ENCODE results near the gene SLC24A3. TPM values are rescaled to one million over a fixed set of nuclear protein-coding genes. Genes with fewer than 3 reads are reported as not detected.

SLC24A3 gene
- total RNA-seq, 6 donors from 2014 or later: 6.3 to 10.8 (median 9.3) TPM

- no peak for TF ChIP-seq POLR2AphosphoS5 (IDR thresholded peaks at IDR 0.05)
- no peak for TF ChIP-seq EP300 (IDR thresholded peaks at IDR 0.05)
- TF ChIP-seq CTCF (IDR thresholded peaks at IDR 0.05): no peak
- no peak for TF ChIP-seq POLR2A (IDR thresholded peaks at IDR 0.05)
- DNase-seq (no peak), ATAC-seq (ENCODE audit: low FRiP score in 2 of 2) (no peak)
- WGBS, 2 donors: 60 to 86% methylated on average over 2 of the region's 2 CpGs
- Histone ChIP-seq H3K27me3 (no peaks in the 10 kb centered on the region), H3K27ac (no peak overlapping the region), H3K36me3 (no peaks in the 10 kb centered on the region), H3K4me1 (peaks cover 0 to 3% (median 0%) of the 10 kb centered on the region in 4 donors), H3K4me3 (no peak overlapping the region), H3K9me3 (no peaks in the 10 kb centered on the region)
Measured at GRCh38 chr20:19335916-19336315, 123.5 kb downstream of the SLC24A3 start.

DNA sequence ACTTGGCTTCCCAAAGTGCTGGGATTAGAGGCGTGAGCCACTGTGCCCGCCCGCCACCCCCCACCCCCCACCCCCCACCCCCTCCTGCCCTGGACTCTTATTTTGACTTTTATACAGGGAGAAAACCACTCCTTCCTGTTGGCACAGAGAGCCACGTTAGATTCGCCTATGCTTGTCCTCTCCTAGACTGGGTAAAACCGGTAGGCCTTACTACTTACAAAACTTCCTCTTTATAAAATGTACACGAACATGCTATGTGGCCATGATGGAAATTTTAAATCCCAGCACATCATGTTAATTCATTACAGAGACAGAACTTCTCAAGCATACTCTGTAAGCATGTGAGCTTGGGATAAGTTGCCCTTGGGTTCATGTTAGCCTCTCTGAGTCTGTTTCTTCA is 124.2 kb downstream of the SLC24A3 start:
- Histone ChIP-seq H3K4me3 (no peak overlapping the region), H3K36me3 (no peaks in the 10 kb centered on the region), H3K27me3 (no peaks in the 10 kb centered on the region), H3K4me1 (peaks cover 0 to 8% (median 3%) of the 10 kb centered on the region in 4 donors), H3K27ac (no peak overlapping the region), H3K9me3 (no peaks in the 10 kb centered on the region)
- no peak for ATAC-seq (ENCODE audit: low FRiP score in 2 of 2)
- no peak for DNase-seq
- 33 to 46% methylated on average over 5 to 7 of the region's 7 CpGs for WGBS, 2 donors
- TF ChIP-seq POLR2AphosphoS5 (IDR thresholded peaks at IDR 0.05) (no peak), POLR2A (IDR thresholded peaks at IDR 0.05) (no peak), EP300 (IDR thresholded peaks at IDR 0.05) (no peak), CTCF (IDR thresholded peaks at IDR 0.05) (no peak)

DNA sequence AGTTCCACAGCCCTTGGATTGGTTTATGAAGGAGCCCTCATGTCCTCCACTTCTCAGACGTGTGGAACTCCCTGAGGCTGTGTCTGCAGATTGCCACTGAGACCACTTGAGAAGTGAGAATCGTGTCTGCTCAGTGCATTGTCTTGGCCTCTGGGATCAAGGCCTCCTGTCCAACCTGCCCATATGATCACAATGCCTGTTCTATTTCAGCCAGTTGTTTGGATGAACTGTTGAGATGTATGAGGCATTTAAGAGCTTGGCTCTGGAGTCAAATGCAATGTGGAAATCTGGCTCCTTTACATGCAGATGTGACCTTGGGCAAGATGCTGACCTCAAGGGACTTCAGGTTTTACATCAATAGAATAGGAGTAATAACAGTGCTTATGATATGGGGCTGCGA is 125.9 kb downstream of the SLC24A3 start:
- ATAC-seq (ENCODE audit: low FRiP score in 2 of 2) (no peak), DNase-seq (no peak)
- H3K4me3 ChIP-seq: no peak overlapping the region
- TF ChIP-seq POLR2AphosphoS5 (IDR thresholded peaks at IDR 0.05) (no peak), CTCF (IDR thresholded peaks at IDR 0.05) (no peak), EP300 (IDR thresholded peaks at IDR 0.05) (no peak)
- no peaks in the 10 kb centered on the region for H3K27me3 ChIP-seq
- H3K36me3 ChIP-seq: no peaks in the 10 kb centered on the region
- H3K4me1 ChIP-seq: peaks cover 0 to 8% (median 3%) of the 10 kb centered on the region in 4 donors
- 80 to 83% methylated on average over 3 of the region's 3 CpGs for WGBS, 2 donors
- no peaks in the 10 kb centered on the region for H3K9me3 ChIP-seq
- no peak overlapping the region for H3K27ac ChIP-seq

DNA sequence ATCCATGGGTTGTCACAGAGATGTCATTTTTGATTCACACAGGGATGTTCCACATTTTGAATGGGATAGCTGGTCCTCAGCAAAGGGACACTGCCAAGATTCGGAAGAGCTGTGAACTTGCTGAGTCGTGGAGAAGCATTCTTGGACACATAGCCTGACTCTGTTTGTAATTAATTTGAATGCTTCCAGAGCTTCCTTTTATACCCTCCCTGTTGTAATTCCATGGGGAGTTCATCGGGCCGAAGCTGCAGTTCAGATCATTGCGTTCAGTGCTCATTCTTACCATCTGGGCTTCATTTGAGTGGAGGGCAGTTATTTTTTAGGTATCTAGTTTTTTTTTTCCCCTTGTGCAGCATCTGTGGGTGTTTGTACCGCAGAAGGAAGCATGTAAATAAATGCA is 126.5 kb downstream of the SLC24A3 start:
- Histone ChIP-seq H3K36me3 (no peaks in the 10 kb centered on the region), H3K27me3 (no peaks in the 10 kb centered on the region), H3K4me1 (peaks cover 0 to 8% (median 3%) of the 10 kb centered on the region in 4 donors), H3K4me3 (no peak overlapping the region), H3K27ac (no peak overlapping the region), H3K9me3 (no peaks in the 10 kb centered on the region)
- no peak for TF ChIP-seq POLR2AphosphoS5 (IDR thresholded peaks at IDR 0.05)
- TF ChIP-seq CTCF (IDR thresholded peaks at IDR 0.05): no peak
- TF ChIP-seq POLR2A (IDR thresholded peaks at IDR 0.05): no peak
- TF ChIP-seq EP300 (IDR thresholded peaks at IDR 0.05): no peak
- WGBS, 2 donors: 79 to 85% methylated on average over 6 of the region's 6 CpGs
- no peak for ATAC-seq (ENCODE audit: low FRiP score in 2 of 2)
- DNase-seq: no peak

DNA sequence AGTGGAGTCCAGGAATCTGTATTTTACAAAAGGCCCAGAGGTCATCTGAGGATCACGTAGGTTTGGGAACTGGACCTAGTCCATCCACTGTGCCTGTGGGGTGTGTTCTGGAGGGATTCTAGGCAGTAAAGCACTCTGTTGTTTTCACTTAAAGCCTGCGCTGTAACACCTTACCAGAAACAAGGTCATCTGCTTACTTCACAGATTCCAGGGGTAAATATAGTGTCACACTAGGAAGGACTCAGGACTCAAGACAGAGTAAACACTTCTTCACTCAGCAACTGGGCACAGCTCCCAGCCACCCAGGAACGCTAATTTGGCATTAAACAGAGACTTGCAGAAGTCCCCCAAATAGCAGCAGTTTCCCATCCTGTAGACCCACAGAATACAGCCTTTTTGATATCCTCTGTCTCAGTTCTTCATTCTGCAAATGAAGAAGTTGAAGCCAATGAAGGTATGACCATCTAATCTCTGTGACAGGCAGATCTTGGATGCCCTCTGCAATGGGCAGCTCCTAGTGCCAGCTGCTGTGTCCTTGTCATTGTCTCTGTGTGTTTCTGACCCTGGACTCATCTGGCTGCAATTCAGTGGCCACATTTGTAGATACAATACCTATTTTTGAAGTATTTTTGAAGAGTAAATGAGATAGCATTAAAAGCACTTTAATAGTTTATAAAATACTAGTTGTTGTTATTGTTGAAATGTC is 129.1 kb downstream of the SLC24A3 start:
- H3K36me3 ChIP-seq: no peaks in the 10 kb centered on the region
- TF ChIP-seq POLR2AphosphoS5 (IDR thresholded peaks at IDR 0.05): no peak
- peak in 1 of 4 donors; percentile 60 for TF ChIP-seq EP300 (IDR thresholded peaks at IDR 0.05)
- no peaks in the 10 kb centered on the region for H3K27me3 ChIP-seq
- peaks cover 0 to 5% (median 2%) of the 10 kb centered on the region in 4 donors for H3K4me1 ChIP-seq
- no peak overlapping the region for H3K27ac ChIP-seq
- 45 to 79% methylated on average over 2 to 3 of the region's 3 CpGs for WGBS, 2 donors
- ATAC-seq (ENCODE audit: low FRiP score in 2 of 2) (peak; percentile 29 to 74), DNase-seq (peak in 1 of 2 donors; percentile 64)
- H3K9me3 ChIP-seq: no peaks in the 10 kb centered on the region
- no peak overlapping the region for H3K4me3 ChIP-seq

Measured in upper lobe of left lung (tissue), 6 donors.